Measurements from ENCODE around the gene OS9. TPM values are rescaled to one million over a fixed set of nuclear protein-coding genes. Genes with fewer than 3 reads are reported as not detected.

Gene OS9
- total and polyA plus RNA-seq, 8 donors: 177 to 254 (median 192) TPM

DNA sequence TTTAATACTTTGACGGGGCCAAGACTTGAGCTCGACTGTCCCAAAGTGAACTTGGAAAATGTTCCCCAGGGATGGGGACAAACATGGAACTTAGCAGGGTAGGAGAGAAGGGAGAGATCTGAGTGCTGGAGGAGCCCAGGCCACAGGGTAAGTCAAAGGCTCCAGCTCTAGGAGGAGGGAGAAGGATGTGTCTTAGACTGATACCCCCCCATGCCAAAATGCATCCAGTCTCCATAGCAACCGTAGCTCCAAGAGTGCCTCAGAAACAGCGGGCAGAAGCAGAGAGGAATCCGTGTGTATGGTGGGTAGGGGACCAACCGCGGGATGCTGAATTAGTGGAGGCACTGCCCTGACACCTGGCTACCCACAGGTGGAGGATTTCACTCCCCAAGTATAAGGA, 45.5 kb downstream of the OS9 start:
- WGBS, 2 donors: 14 to 17% methylated on average over 7 of the region's 7 CpGs
- no peaks in the 10 kb centered on the region for H3K36me3 ChIP-seq
- FAIRE-seq (no peak), ATAC-seq (no peak), DNase-seq (no peak)
- TF ChIP-seq, protein P1, sequence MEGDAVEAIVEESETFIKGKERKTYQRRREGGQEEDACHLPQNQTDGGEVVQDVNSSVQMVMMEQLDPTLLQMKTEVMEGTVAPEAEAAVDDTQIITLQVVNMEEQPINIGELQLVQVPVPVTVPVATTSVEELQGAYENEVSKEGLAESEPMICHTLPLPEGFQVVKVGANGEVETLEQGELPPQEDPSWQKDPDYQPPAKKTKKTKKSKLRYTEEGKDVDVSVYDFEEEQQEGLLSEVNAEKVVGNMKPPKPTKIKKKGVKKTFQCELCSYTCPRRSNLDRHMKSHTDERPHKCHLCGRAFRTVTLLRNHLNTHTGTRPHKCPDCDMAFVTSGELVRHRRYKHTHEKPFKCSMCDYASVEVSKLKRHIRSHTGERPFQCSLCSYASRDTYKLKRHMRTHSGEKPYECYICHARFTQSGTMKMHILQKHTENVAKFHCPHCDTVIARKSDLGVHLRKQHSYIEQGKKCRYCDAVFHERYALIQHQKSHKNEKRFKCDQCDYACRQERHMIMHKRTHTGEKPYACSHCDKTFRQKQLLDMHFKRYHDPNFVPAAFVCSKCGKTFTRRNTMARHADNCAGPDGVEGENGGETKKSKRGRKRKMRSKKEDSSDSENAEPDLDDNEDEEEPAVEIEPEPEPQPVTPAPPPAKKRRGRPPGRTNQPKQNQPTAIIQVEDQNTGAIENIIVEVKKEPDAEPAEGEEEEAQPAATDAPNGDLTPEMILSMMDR (IDR thresholded peaks at IDR 0.05): no peak
- H3K27ac ChIP-seq: no peak overlapping the region
- H3K4me1 ChIP-seq: peaks cover 9 to 15% (median 13%) of the 10 kb centered on the region in 3 donors
- peaks cover 0 to 12% (median 0%) of the 10 kb centered on the region in 4 donors for H3K27me3 ChIP-seq
- no peaks in the 10 kb centered on the region for H3K9me3 ChIP-seq
- intact Hi-C loops (cut with DNase I): no loop called here
- no peak overlapping the region for H3K4me3 ChIP-seq

DNA sequence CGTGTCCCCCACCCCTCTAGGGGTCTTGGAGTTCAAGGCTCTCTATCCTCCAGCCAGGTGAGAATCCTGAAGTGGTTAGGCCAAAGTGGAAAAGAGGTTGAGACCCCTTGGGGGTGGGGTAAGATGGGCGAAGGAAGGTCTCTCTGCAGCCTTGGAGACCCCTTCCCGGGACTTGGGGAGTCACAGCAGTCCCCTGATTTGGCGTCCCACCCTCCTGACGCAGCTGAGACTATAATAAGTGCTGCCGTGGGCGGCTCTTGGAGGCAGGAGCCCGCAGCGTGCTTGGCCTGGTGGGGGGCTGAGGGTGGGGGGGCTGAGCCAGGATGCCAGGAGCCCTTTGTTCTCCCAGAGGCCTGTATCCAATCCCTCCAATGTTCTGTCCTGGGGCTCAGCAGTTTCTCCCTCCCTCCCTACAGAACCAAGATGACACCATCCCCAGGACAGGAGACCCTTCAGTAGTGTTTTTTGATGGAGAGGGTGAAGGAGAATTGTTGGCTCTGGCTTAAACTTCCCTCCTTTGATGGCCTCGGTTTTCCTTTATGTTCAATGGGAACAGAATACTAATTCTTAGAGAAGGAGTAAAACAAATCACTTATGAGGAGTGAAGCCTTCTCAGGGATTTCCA, 46.1 kb downstream of the OS9 start:
- no peaks in the 10 kb centered on the region for H3K9me3 ChIP-seq
- FAIRE-seq (no peak), DNase-seq (no peak), ATAC-seq (no peak)
- no peaks in the 10 kb centered on the region for H3K36me3 ChIP-seq
- peaks cover 9 to 15% (median 13%) of the 10 kb centered on the region in 3 donors for H3K4me1 ChIP-seq
- TF ChIP-seq, protein P1 (IDR thresholded peaks at IDR 0.05): no peak
- intact Hi-C loops (cut with DNase I): no loop called here
- no peak overlapping the region for H3K27ac ChIP-seq
- H3K4me3 ChIP-seq: no peak overlapping the region
- H3K27me3 ChIP-seq: peaks cover 0 to 11% (median 0%) of the 10 kb centered on the region in 4 donors
- 37 to 41% methylated on average over 9 to 10 of the region's 10 CpGs for WGBS, 2 donors

- FAIRE-seq (no peak), DNase-seq (no peak), ATAC-seq (no peak)
- H3K9me3 ChIP-seq: no peaks in the 10 kb centered on the region
- peaks cover 0 to 8% (median 0%) of the 10 kb centered on the region in 4 donors for H3K27me3 ChIP-seq
- no peaks in the 10 kb centered on the region for H3K36me3 ChIP-seq
- no peak overlapping the region for H3K4me3 ChIP-seq
- no peak overlapping the region for H3K27ac ChIP-seq
- H3K4me1 ChIP-seq: peaks cover 9 to 17% (median 15%) of the 10 kb centered on the region in 3 donors
- TF ChIP-seq, protein P1 (IDR thresholded peaks at IDR 0.05): no peak
- intact Hi-C loops (cut with DNase I): no loop called here
- WGBS, 2 donors: 72 to 79% methylated on average over 5 of the region's 5 CpGs
Observed at GRCh38 chr12:57740656-57741412, 46.9 kb downstream of the OS9 start.

DNA sequence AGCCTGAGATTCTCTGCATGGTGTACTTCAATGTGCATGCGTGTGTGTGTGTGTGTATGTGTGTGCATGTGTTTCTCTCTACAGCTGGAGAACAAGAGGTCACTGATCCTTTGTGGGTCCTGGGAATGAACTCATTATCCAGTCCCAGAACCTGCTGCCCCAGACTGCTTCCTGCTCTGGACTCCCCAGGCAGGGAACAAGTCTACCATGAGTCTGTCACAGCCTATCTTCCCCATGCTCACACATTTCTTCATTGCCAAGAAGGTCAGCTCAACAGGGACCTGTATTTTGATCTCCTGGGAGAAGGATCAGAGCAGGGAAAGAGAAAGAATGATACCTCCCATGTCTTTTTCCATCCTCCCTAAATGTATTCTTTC, 47.5 kb downstream of the OS9 start:
- Histone ChIP-seq H3K27ac (no peak overlapping the region), H3K27me3 (peaks cover 0 to 8% (median 0%) of the 10 kb centered on the region in 4 donors), H3K4me1 (peaks cover 9 to 18% (median 15%) of the 10 kb centered on the region in 3 donors), H3K36me3 (no peaks in the 10 kb centered on the region), H3K4me3 (no peak overlapping the region), H3K9me3 (no peaks in the 10 kb centered on the region)
- ATAC-seq (no peak), DNase-seq (no peak), FAIRE-seq (no peak)
- 69 to 79% methylated on average over 1 of the region's 1 CpG for WGBS, 2 donors
- intact Hi-C loops (cut with DNase I): no loop called here
- TF ChIP-seq, protein P1 (IDR thresholded peaks at IDR 0.05): no peak
